Measurements from ENCODE around the gene CNTN1. TPM values are rescaled to one million over a fixed set of nuclear protein-coding genes. Genes with fewer than 3 reads are reported as not detected.

CNTN1 gene
- total and polyA plus RNA-seq, 9 of the 15 experiments (the other 6 are each of a cell fraction or from before 2014, with no cell fraction given) = 0.16 TPM; not detected in 8

DNA sequence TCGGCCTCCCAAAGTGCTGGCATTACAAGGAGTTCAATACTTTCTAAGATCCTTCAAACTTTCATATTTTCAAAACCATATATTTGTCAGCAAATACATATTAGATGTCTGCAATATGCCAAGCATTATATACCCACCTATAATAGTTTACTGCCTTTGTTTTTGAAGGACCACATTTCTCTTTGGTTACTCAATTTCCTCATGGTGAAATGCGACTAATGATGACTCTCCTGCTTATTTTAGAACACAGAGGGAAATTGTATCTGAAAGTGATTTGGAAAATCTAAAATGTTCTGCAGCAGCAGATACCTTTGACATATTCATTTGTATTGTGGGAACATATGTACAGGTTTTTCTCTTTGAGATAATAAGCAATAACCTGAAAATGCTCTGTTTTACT, 2.7 kb upstream of the CNTN1 start:
- Histone ChIP-seq H3K27ac (ENCODE audit: extremely low read depth, low read depth, low read length) (no peak overlapping the region), H3K79me2 (ENCODE audit: control insufficient read depth, insufficient read depth, low read length) (no peaks in the 10 kb centered on the region), H3K9me3 (replicated peaks; ENCODE audit: control insufficient read depth, insufficient read depth, low read depth, low read length) (no peaks in the 10 kb centered on the region), H2AFZ (ENCODE audit: low read depth, low read length) (no peak overlapping the region), H3K9ac (ENCODE audit: insufficient read depth in 1 of 2, low read depth in 2 of 2, low read length in 2 of 2) (no peak overlapping the region), H3K4me1 (replicated peaks in 1 of 2; ENCODE audit: control insufficient read depth in 2 of 2, insufficient read depth in 2 of 2, low read length in 2 of 2) (no peaks in the 10 kb centered on the region), H3K36me3 (ENCODE audit: control insufficient read depth, insufficient read depth, low read length) (no peaks in the 10 kb centered on the region), H4K20me1 (replicated peaks; ENCODE audit: control insufficient read depth, insufficient read depth, low read length) (no peaks in the 10 kb centered on the region), H3K9me1 (ENCODE audit: control insufficient read depth, insufficient read depth, low read length) (no peaks in the 10 kb centered on the region), H3K27me3 (ENCODE audit: control insufficient read depth in 2 of 2, insufficient read depth in 2 of 2, low read length in 2 of 2) (no peaks in the 10 kb centered on the region), H3K4me3 (no peak overlapping the region), H3K4me2 (ENCODE audit: insufficient read depth, low read length) (no peak overlapping the region)
- in situ Hi-C loops (cut with MboI) (no loop called here), intact Hi-C loops (cut with micrococcal nuclease) (no loop called here)
- BruUV-seq (replicated peaks) = no TSS peak
- TF ChIP-seq, protein P1, sequence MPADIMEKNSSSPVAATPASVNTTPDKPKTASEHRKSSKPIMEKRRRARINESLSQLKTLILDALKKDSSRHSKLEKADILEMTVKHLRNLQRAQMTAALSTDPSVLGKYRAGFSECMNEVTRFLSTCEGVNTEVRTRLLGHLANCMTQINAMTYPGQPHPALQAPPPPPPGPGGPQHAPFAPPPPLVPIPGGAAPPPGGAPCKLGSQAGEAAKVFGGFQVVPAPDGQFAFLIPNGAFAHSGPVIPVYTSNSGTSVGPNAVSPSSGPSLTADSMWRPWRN (IDR thresholded peaks at IDR 0.05; ENCODE audit: low read depth) = no peak
- TF ChIP-seq CBX5 (IDR thresholded peaks at IDR 0.05; ENCODE audit: borderline replicate concordance, low read depth) = no peak
- no peak for TF ChIP-seq CXXC5 (CRISPR knock-in tag; IDR thresholded peaks at IDR 0.05)
- TF ChIP-seq MAFF (IDR thresholded peaks at IDR 0.05; ENCODE audit: low read length) = no peak
- TF ChIP-seq SMARCA5 (IDR thresholded peaks at IDR 0.05) = no peak
- no peak for TF ChIP-seq SMAD1 (IDR thresholded peaks at IDR 0.05; ENCODE audit: low read depth, low read length, partially characterized antibody)
- no peak for TF ChIP-seq PTRF (tag; IDR thresholded peaks at IDR 0.05)
- TF ChIP-seq XRCC3 (IDR thresholded peaks at IDR 0.05) = no peak
- TF ChIP-seq RCOR1 (IDR thresholded peaks at IDR 0.05; ENCODE audit: borderline replicate concordance in 1 of 2, low read depth in 2 of 2, low read length in 2 of 2) = no peak
- TF ChIP-seq HDAC3 (IDR thresholded peaks at IDR 0.05; ENCODE audit: borderline replicate concordance, partially characterized antibody) = no peak
- no peak for TF ChIP-seq FOXA1 (IDR thresholded peaks at IDR 0.05; ENCODE audit: borderline replicate concordance)
- TF ChIP-seq, protein P2, sequence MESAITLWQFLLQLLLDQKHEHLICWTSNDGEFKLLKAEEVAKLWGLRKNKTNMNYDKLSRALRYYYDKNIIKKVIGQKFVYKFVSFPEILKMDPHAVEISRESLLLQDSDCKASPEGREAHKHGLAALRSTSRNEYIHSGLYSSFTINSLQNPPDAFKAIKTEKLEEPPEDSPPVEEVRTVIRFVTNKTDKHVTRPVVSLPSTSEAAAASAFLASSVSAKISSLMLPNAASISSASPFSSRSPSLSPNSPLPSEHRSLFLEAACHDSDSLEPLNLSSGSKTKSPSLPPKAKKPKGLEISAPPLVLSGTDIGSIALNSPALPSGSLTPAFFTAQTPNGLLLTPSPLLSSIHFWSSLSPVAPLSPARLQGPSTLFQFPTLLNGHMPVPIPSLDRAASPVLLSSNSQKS (CRISPR knock-in tag; IDR thresholded peaks at IDR 0.05) = no peak
- no peak for TF ChIP-seq KDM4B (IDR thresholded peaks at IDR 0.05; ENCODE audit: borderline replicate concordance in 2 of 2, low read depth in 1 of 2)
- no peak for TF ChIP-seq MTF1 (CRISPR knock-in tag; IDR thresholded peaks at IDR 0.05; ENCODE audit: borderline replicate concordance)
- TF ChIP-seq ZNF41 (CRISPR knock-in tag; conservative IDR thresholded peaks at IDR 0.05) = no peak
- TF ChIP-seq, protein P3, sequence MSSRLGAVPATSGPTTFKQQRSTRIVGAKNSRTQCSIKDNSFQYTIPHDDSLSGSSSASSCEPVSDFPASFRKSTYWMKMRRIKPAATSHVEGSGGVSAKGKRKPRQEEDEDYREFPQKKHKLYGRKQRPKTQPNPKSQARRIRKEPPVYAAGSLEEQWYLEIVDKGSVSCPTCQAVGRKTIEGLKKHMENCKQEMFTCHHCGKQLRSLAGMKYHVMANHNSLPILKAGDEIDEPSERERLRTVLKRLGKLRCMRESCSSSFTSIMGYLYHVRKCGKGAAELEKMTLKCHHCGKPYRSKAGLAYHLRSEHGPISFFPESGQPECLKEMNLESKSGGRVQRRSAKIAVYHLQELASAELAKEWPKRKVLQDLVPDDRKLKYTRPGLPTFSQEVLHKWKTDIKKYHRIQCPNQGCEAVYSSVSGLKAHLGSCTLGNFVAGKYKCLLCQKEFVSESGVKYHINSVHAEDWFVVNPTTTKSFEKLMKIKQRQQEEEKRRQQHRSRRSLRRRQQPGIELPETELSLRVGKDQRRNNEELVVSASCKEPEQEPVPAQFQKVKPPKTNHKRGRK (tag; IDR thresholded peaks at IDR 0.05) = no peak
- 0% methylated on average over 2 of the region's 2 CpGs for WGBS (ENCODE audit: insufficient coverage, low coverage, missing lambda C conversion rate)
- ChIA-PET CTCF (ENCODE audit: low intra/inter-chr PET ratio) (no interaction called here), POLR2A (interaction anchor here (0.7 kb wide), 1 partner anchor 437 kb away, joined by 3 read pairs; no protein-coding TSS in a partner anchor)
- ATAC-seq (no peak), DNase-seq (ENCODE audit: extremely low read depth in 1 of 4, low spot score in 3 of 4) (no peak), FAIRE-seq (no peak)
